Breast epithelium (tissue), 4 donors: ENCODE results near the gene CARF. TPM values are rescaled to one million over a fixed set of nuclear protein-coding genes. Genes with fewer than 3 reads are reported as not detected.
"Not testable (repeated sequence)": the region's sequence is repeated elsewhere in the genome, so short reads cannot be mapped to it uniquely, and the experiment has no call there.

Source experiments
- DNase-seq, 2 donors: peaks; one replicate each; pipeline ENCODE4 v3.0.0-alpha.2; 2019; ENCODE audit warnings: low spot score in 2 of 2
- H3K27ac ChIP-seq, 2 donors: fragments of 200-600 bp; sonication (generic) in 1 of 2; one replicate each; pipeline ENCODE4 v1.5.1; 2016 to 2019; ENCODE audit warnings: mild to moderate bottlenecking in 1 of 2
- H3K27me3 ChIP-seq, 2 donors: fragments of 200-600 bp; sonication (generic) in 1 of 2; one replicate each; pipeline versions ENCODE4 v1.5.1 to v1.6.0; 2017 to 2019; ENCODE audit warnings: control low read depth in 1 of 2, mild to moderate bottlenecking in 1 of 2
- H3K36me3 ChIP-seq: fragments of 200-600 bp; one replicate; pipeline ENCODE4 v1.5.1; 2019
- H3K4me1 ChIP-seq, 2 donors: fragments of 200-600 bp; sonication (generic); one replicate each; pipeline ENCODE4 v1.5.1; 2016 to 2019; ENCODE audit warnings: control low read depth in 1 of 2
- H3K4me3 ChIP-seq, 3 donors: fragments of 200-600 bp; sonication (generic); 1 replicate in 2 of 3; 2 replicates in 1 of 3; pipeline ENCODE4 v1.5.1; 2016 to 2019; ENCODE audit warnings: mild to moderate bottlenecking in 3 of 3, moderate library complexity in 2 of 3
- H3K9me3 ChIP-seq, 2 donors: fragments of 200-600 bp; sonication (generic) in 1 of 2; one replicate each; pipeline ENCODE4 v1.5.1; 2016 to 2019; ENCODE audit warnings: control low read depth in 1 of 2
- CTCF ChIP-seq, 3 donors: fragments of 450-650 bp; IDR thresholded peaks; one replicate each; pipeline ENCODE4 v1.5.1; 2016 to 2017; ENCODE audit warnings: antibody characterized with exemption in 3 of 3, mild to moderate bottlenecking in 3 of 3, moderate library complexity in 3 of 3
- POLR2A ChIP-seq: fragments of 450-650 bp; IDR thresholded peaks from one replicate; pipeline ENCODE4 v1.6.1; 2016; ENCODE audit warnings: antibody characterized with exemption, mild to moderate bottlenecking, moderate library complexity
- POLR2AphosphoS5 ChIP-seq, 3 donors: sonication (generic); formaldehyde crosslinking; IDR thresholded peaks; one replicate each; pipeline ENCODE4 v1.6.1; 2017; ENCODE audit warnings: antibody characterized with exemption in 3 of 3
- intact Hi-C: fragments of 100-400 bp; cut with DNase I; formaldehyde crosslinking; loops from one replicate; pipeline ENCODE4 v1.15.1; 2023; ENCODE audit warnings: low total_unique reads
- total RNA-seq, 3 donors: library from RNA; depleted of rRNA; stranded (reverse); fragments of >200 nt; gene quantifications; one replicate each; pipeline ENCODE4 v1.1.0, GENCODE V29; 2016

The CARF gene
- total RNA-seq, 3 donors from 2014 or later: 16.6 to 28.2 (median 17.7) TPM

GRCh38 chr2:202881570-202881969, 30.5 kb upstream of the CARF start:
- intact Hi-C loops: no loop called here
- H3K4me1 ChIP-seq: no peaks in the 10 kb centered on the region
- TF ChIP-seq CTCF (IDR thresholded peaks at IDR 0.05) (no peak), POLR2A (no peak), POLR2AphosphoS5 (IDR thresholded peaks at IDR 0.05) (no peak)
- no peaks in the 10 kb centered on the region for H3K9me3 ChIP-seq
- no peaks in the 10 kb centered on the region for H3K36me3 ChIP-seq
- no peak overlapping the region for H3K27ac ChIP-seq
- no peak overlapping the region for H3K4me3 ChIP-seq
- no peaks in the 10 kb centered on the region for H3K27me3 ChIP-seq
- DNase-seq: no peak

GRCh38 chr2:202883987-202884675, 27.9 kb upstream of the CARF start:
- intact Hi-C loops: no loop called here
- Histone ChIP-seq H3K4me1 (no peaks in the 10 kb centered on the region), H3K36me3 (no peaks in the 10 kb centered on the region), H3K27me3 (no peaks in the 10 kb centered on the region), H3K27ac (no peak overlapping the region), H3K4me3 (no peak overlapping the region), H3K9me3 (no peaks in the 10 kb centered on the region)
- TF ChIP-seq POLR2AphosphoS5 (IDR thresholded peaks at IDR 0.05) (no peak), POLR2A (no peak)
- DNase-seq: no peak

- H3K4me3 ChIP-seq: no peak overlapping the region
- no peaks in the 10 kb centered on the region for H3K4me1 ChIP-seq
- DNase-seq: no peak
- no peak overlapping the region for H3K27ac ChIP-seq
- H3K36me3 ChIP-seq: no peaks in the 10 kb centered on the region
- TF ChIP-seq CTCF (IDR thresholded peaks at IDR 0.05): no peak
- no peak for TF ChIP-seq POLR2AphosphoS5 (IDR thresholded peaks at IDR 0.05)
- no peak for TF ChIP-seq POLR2A
- H3K9me3 ChIP-seq: no peaks in the 10 kb centered on the region
- intact Hi-C loops: no loop called here
- H3K27me3 ChIP-seq: no peaks in the 10 kb centered on the region
Measured at GRCh38 chr2:202885190-202885589, 26.9 kb upstream of the CARF start.

GRCh38 chr2:202905507-202905906, 6.6 kb upstream of the CARF start:
- H3K27me3 ChIP-seq, H3K9me3 ChIP-seq, DNase-seq, H3K36me3 ChIP-seq, H3K27ac ChIP-seq, H3K4me1 ChIP-seq, H3K4me3 ChIP-seq, intact Hi-C loops: not testable (repeated sequence)

- DNase-seq: no peak
- Histone ChIP-seq H3K9me3 (no peaks in the 10 kb centered on the region), H3K4me1 (peaks cover 0 to 4% of the 10 kb centered on the region in 2 donors), H3K36me3 (no peaks in the 10 kb centered on the region), H3K4me3 (no peak overlapping the region), H3K27ac (no peak overlapping the region), H3K27me3 (no peaks in the 10 kb centered on the region)
- no peak for TF ChIP-seq CTCF (IDR thresholded peaks at IDR 0.05)
- TF ChIP-seq POLR2A: no peak
- TF ChIP-seq POLR2AphosphoS5 (IDR thresholded peaks at IDR 0.05): no peak
- intact Hi-C loops: no loop called here
Measured at GRCh38 chr2:202908186-202908585, 3.9 kb upstream of the CARF start.

- intact Hi-C loops: no loop called here
- Histone ChIP-seq H3K27ac (no peak overlapping the region), H3K9me3 (no peaks in the 10 kb centered on the region), H3K27me3 (no peaks in the 10 kb centered on the region), H3K36me3 (no peaks in the 10 kb centered on the region), H3K4me3 (no peak overlapping the region), H3K4me1 (peaks cover 0 to 4% of the 10 kb centered on the region in 2 donors)
- TF ChIP-seq POLR2A (no peak), POLR2AphosphoS5 (IDR thresholded peaks at IDR 0.05) (no peak), CTCF (IDR thresholded peaks at IDR 0.05) (no peak)
- no peak for DNase-seq
Measured at GRCh38 chr2:202909394-202910192, 2.5 kb upstream of the CARF start.

GRCh38 chr2:202910250-202910649, 1.8 kb upstream of the CARF start:
- H3K4me1 ChIP-seq, H3K27ac ChIP-seq, DNase-seq, intact Hi-C loops, H3K36me3 ChIP-seq, H3K9me3 ChIP-seq, H3K27me3 ChIP-seq: not testable (repeated sequence)
- H3K4me3 ChIP-seq: peak overlapping the region in 2 of 3 donors; percentile 76 to 80
